Ectodermal cell (in vitro differentiated cells): Measurements from ENCODE around the gene RADIL.

Experiments
- H3K27ac ChIP-seq: 2 replicates; pipeline ENCODE4 v1.7.0; 2013; ENCODE audit warnings: mild to moderate bottlenecking, low read depth, low read length; ENCODE audit not compliant: insufficient read depth, poor library complexity, severe bottlenecking
- H3K27me3 ChIP-seq: 2 replicates; pipeline ENCODE4 v1.7.0; 2013; ENCODE audit warnings: mild to moderate bottlenecking, low read length; ENCODE audit not compliant: insufficient read depth, control insufficient read depth, poor library complexity, severe bottlenecking
- H3K36me3 ChIP-seq: one replicate; pipeline ENCODE4 v1.7.0; 2013; ENCODE audit warnings: low read length; ENCODE audit not compliant: control insufficient read depth, insufficient read depth
- H3K4me1 ChIP-seq: one replicate; pipeline ENCODE4 v1.7.0; 2013; ENCODE audit warnings: low read length; ENCODE audit not compliant: control insufficient read depth, insufficient read depth
- H3K4me3 ChIP-seq: 2 replicates; pipeline ENCODE4 v1.7.0; 2013; ENCODE audit warnings: low read depth, low read length, control low read depth; ENCODE audit not compliant: insufficient read depth
- H3K9me3 ChIP-seq: 2 replicates; pipeline ENCODE4 v1.7.0; 2013; ENCODE audit warnings: mild to moderate bottlenecking, low read length, moderate library complexity; ENCODE audit not compliant: control insufficient read depth
- WGBS, 2 experiments: methylation state at CpG; one replicate each; pipeline ENCODE4 v1.1.7; 2013; ENCODE audit warnings: missing lambda C conversion rate in 2 of 2; 5-methylcytosine and 5-hydroxymethylcytosine counted together

The RADIL gene

GRCh38 chr7:4775250-4775847, 108.2 kb downstream of the RADIL start, which contains the start of gene AP5Z1:
AP5Z1 (plus strand) TSS chr7:4775623; CDS start chr7:4775716, 93 bp downstream.
- Histone ChIP-seq H3K27me3 (no peaks in the 10 kb centered on the region), H3K4me1 (peaks cover 5% of the 10 kb centered on the region), H3K4me3 (peak within 1 kb of the TSS; percentile 98), H3K27ac (peak within 1 kb of the TSS; percentile 33), H3K36me3 (no peaks in the 10 kb centered on the region), H3K9me3 (no peaks in the 10 kb centered on the region)
- WGBS, 2 experiments = 0% methylated on average over 55 of the region's 55 CpGs

GRCh38 chr7:4774658-4775249, 108.8 kb downstream of the RADIL start:
- Histone ChIP-seq H3K27me3 (no peaks in the 10 kb centered on the region), H3K4me1 (peaks cover 5% of the 10 kb centered on the region), H3K27ac (no peak overlapping the region), H3K9me3 (no peaks in the 10 kb centered on the region), H3K36me3 (no peaks in the 10 kb centered on the region), H3K4me3 (peak overlapping the region; percentile 98)
- 45 to 49% methylated on average over 24 of the region's 24 CpGs for WGBS, 2 experiments

DNA sequence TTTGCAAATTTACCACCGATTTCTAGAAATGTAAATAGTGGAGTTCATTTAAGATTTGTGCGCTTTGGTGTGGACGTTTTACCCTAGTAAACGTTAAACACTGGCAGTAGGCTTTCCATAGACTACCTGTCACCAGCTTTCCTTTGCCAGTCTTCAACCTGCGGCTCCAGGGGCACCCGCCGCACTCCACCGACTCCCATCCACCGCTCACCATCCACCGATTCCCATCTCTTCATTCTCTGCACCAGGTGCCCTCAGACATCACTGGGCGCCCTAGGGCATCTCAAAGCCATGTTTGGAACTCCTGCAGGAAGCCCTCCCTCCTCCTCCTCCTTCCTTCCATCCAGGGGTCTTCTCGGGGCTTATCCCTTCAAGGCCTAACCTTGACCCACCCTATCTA, 109.5 kb downstream of the RADIL start:
- peaks cover 5% of the 10 kb centered on the region for H3K4me1 ChIP-seq
- no peaks in the 10 kb centered on the region for H3K36me3 ChIP-seq
- 92 to 93% methylated on average over 12 of the region's 12 CpGs for WGBS, 2 experiments
- H3K4me3 ChIP-seq = no peak overlapping the region
- no peaks in the 10 kb centered on the region for H3K27me3 ChIP-seq
- H3K27ac ChIP-seq = no peak overlapping the region
- H3K9me3 ChIP-seq = no peaks in the 10 kb centered on the region

GRCh38 chr7:4772306-4772705, 111.2 kb downstream of the RADIL start:
- no peaks in the 10 kb centered on the region for H3K36me3 ChIP-seq

DNA sequence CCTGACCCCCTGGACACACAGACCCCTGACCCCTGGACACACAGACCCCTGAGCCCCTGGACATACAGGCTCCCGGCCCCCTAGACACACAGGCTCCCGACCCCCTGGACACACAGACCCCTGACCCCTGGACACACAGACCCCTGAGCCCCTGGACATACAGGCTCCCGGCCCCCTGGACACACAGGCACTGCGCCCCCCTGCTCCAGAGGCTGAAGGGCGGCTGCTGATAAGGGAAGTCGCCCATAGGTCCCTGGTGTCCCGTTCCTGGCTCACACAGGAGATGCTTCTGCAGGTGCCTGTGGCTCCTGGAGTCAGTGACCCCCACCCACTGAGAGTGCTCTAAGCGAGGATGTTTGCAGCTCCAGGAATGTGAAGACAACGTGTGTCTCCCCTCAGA, 111.8 kb downstream of the RADIL start:
- Histone ChIP-seq H3K36me3 (no peaks in the 10 kb centered on the region), H3K9me3 (no peaks in the 10 kb centered on the region), H3K27ac (no peak overlapping the region), H3K4me1 (peaks cover 5% of the 10 kb centered on the region), H3K27me3 (no peaks in the 10 kb centered on the region), H3K4me3 (no peak overlapping the region)
- WGBS, 2 experiments = 92 to 93% methylated on average over 9 of the region's 9 CpGs

More at GRCh38 chr7:4772306-4772705, 111.2 kb downstream of the RADIL start:
- H3K27ac ChIP-seq = no peak overlapping the region
- H3K27me3 ChIP-seq = no peaks in the 10 kb centered on the region
- H3K4me3 ChIP-seq = no peak overlapping the region
- 94 to 95% methylated on average over 6 of the region's 6 CpGs for whole genome bisulfite sequencing, 2 experiments
- H3K9me3 ChIP-seq = no peaks in the 10 kb centered on the region
- H3K4me1 ChIP-seq = peaks cover 5% of the 10 kb centered on the region

DNA sequence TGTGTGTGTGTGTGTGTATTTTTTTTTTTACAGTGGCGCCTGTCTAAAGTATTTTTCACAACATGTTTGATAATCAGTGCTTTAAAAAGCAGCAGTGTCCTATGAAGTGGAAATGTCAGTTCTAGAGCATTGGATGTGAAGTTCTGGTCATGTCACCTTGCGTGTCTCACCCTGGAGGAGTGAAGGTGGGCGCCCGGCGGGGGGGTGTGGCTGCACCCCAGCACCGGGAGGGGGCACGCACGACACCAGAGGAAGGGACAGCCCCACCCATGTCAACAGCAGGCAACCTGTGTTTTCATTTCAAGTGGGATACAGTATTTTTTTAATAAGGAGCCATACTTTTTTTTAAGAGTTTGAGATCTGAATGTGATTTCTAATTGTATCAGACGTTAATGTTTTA, 112.6 kb downstream of the RADIL start:
- Histone ChIP-seq H3K4me1 (no peaks in the 10 kb centered on the region), H3K27me3 (no peaks in the 10 kb centered on the region), H3K9me3 (no peaks in the 10 kb centered on the region), H3K4me3 (no peak overlapping the region), H3K36me3 (no peaks in the 10 kb centered on the region), H3K27ac (no peak overlapping the region)
- WGBS, 2 experiments = 96% methylated on average over 8 to 9 of the region's 9 CpGs

DNA sequence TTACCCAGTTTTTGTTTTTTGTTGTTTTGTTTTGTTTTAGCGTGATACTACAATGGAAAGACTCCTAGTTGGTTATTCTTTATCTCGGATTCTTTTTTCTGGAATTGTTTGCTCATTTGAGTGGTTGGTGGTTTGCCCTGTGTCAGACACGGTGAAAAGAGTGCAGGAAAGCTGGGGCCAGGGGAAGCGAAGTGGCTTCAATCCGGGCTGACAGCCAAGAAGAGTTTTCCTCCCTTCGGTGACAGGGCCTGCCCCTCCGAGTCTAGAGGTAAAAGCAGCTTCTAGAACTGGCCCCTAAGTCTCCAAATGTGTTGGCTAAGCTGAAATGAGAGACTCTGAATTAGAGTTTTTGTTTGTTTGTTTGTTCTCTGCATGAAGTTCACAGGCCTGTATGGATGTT, 113.8 kb downstream of the RADIL start:
- no peak overlapping the region for H3K4me3 ChIP-seq
- no peak overlapping the region for H3K27ac ChIP-seq
- no peaks in the 10 kb centered on the region for H3K36me3 ChIP-seq
- no peaks in the 10 kb centered on the region for H3K9me3 ChIP-seq
- no peaks in the 10 kb centered on the region for H3K4me1 ChIP-seq
- no peaks in the 10 kb centered on the region for H3K27me3 ChIP-seq
- WGBS, 2 experiments = 92 to 93% methylated on average over 7 of the region's 7 CpGs

DNA sequence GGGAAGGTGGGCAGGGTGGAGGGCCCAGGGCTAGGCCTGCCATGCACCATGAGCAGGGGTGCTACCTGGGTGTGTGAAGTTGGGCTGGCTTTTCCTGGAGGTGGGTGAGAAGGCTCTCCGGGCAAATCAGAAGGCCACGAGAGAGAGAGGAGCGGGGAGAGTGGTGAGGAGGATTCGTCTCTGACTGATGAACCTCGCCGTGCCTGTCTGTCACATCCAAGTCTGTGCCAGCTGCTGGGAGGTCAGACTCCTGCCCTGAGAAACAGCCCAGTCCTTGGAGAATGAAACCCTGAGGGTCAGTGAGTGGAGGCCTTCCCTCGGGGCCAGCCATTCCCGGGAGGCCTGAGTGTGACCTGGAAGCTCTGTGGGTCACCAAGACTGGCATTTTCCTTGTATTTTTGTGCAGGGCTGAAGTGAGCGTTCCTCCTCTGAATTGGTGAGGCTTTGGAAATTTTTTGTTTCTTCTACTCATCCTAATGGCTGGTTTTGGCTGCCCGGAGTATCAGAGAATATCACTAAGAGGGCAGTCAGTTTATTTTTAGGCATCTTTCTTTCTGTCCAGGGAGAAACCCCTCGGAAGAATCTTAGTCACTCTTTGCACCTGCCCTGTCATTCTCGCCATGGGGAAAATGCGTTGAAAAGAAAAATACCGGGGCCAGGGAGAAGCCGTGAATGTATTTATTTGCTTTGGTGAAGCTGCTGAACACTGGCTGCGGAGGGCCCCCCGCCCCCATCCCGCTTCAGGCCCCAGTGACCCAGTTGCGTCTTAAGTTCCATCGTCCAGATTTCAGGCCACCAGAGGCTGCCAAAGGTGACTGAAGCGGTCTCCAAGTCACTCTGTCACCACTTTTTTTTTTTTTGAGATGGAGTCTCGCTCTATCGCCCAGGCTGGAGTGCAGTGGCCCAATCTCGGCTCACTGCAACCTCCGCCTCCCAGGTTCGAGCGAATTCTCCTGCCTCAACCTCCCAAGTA, 114.6 kb downstream of the RADIL start:
- H3K9me3 ChIP-seq = no peaks in the 10 kb centered on the region
- H3K4me3 ChIP-seq = no peak overlapping the region
- no peaks in the 10 kb centered on the region for H3K27me3 ChIP-seq
- no peak overlapping the region for H3K27ac ChIP-seq
- 92 to 94% methylated on average over 27 of the region's 27 CpGs for WGBS, 2 experiments
- H3K4me1 ChIP-seq = no peaks in the 10 kb centered on the region
- peaks cover under 1% of the 10 kb centered on the region for H3K36me3 ChIP-seq

- no peaks in the 10 kb centered on the region for H3K9me3 ChIP-seq
- H3K4me1 ChIP-seq = no peaks in the 10 kb centered on the region
- peaks cover 16% of the 10 kb centered on the region for H3K36me3 ChIP-seq
- no peaks in the 10 kb centered on the region for H3K27me3 ChIP-seq
- no peak overlapping the region for H3K27ac ChIP-seq
- WGBS, 2 experiments = 93 to 95% methylated on average over 36 to 37 of the region's 37 CpGs
- no peak overlapping the region for H3K4me3 ChIP-seq
Measured at GRCh38 chr7:4766666-4767519, 116.6 kb downstream of the RADIL start.
